OCI-LY7 (cell line): Measurements from ENCODE around the gene TOMM20.

ENCODE experiments used
- EZH2phosphoT487 ChIP-seq: fragments of 200-600 bp; sonication (generic); IDR thresholded peaks from 2 replicates; pipeline ENCODE4 v1.6.1; 2018; ENCODE audit warnings: low read depth, borderline replicate concordance, mild to moderate bottlenecking, mixed run types, antibody characterized with exemption, low read length, moderate library complexity, mixed read lengths
- TF ChIP-seq, protein P1 (sequence below): fragments of 200-600 bp; sonication (generic); conservative IDR thresholded peaks from 2 replicates; pipeline ENCODE4 v1.5.1; 2014; ENCODE audit warnings: mild to moderate bottlenecking, antibody characterized with exemption, low read length, moderate library complexity, mixed read lengths

DNA sequence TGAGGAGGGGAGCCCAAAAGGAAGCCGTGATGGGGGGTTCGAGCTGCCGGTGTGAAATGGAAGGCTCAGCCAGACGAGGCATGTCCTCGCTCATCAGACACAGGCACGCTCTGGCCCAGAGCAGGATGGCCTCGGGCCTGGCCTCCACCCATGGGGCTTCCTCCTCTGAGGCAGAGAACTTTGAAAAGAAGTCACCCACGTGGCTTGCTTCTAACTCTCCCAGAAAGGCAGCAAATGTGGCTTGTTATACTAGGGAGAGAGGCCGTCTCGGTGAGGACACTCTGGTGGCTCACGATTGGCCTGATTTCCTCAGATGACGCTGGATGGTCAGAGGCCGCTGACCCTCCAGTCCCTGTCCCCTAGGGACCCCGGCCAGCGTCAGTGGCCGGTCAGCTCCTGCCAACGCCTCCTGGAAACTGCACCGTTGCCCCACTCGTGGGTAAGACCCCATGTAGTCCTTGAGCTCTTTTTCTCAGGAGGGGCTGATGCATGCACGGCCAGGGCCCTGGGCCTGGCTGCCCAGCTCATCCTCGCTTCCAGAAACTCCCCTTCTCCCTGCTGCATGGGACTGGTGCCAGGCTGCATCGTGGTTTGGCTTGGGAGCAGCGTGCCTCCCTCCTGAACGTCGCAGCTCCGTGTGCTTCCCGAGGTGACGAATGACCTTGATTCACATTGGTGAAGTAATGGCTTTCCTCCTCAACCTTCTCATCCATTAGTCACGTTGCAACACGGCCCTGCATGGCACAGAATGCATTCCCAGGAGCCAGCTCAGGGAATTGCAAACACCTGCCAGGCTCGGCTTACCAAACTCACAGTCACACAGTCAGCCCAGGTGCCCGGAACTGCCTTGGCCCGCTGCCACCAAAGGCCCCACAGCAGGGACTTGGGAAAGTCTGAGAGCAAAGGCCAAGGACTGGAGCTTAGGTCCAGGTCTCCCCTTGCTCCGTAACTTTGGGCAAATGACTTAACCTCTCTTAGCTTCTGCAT is 58.8 kb downstream of the TOMM20 start:
- TF ChIP-seq, protein P1, sequence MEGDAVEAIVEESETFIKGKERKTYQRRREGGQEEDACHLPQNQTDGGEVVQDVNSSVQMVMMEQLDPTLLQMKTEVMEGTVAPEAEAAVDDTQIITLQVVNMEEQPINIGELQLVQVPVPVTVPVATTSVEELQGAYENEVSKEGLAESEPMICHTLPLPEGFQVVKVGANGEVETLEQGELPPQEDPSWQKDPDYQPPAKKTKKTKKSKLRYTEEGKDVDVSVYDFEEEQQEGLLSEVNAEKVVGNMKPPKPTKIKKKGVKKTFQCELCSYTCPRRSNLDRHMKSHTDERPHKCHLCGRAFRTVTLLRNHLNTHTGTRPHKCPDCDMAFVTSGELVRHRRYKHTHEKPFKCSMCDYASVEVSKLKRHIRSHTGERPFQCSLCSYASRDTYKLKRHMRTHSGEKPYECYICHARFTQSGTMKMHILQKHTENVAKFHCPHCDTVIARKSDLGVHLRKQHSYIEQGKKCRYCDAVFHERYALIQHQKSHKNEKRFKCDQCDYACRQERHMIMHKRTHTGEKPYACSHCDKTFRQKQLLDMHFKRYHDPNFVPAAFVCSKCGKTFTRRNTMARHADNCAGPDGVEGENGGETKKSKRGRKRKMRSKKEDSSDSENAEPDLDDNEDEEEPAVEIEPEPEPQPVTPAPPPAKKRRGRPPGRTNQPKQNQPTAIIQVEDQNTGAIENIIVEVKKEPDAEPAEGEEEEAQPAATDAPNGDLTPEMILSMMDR, result no peak
- TF ChIP-seq EZH2phosphoT487, result no peak
